GM18502 (cell line): ENCODE data around the gene FXYD6.

Experiments
- ATAC-seq: cut with Tn5 transposase; IDR thresholded peaks from one replicate; pipeline ENCODE4 v1.9.1; 2021; ENCODE audit warnings: mild to moderate bottlenecking; ENCODE audit not compliant: unreplicated experiment, poor library complexity

Gene FXYD6

GRCh38 chr11:117796872-117797529 is 79.5 kb downstream of the FXYD6 start, which contains the start of gene DSCAML1:
Gene DSCAML1 (minus strand): TSS chr11:117797216. CDS start chr11:117797079, 137 bp downstream.
- ATAC-seq: no peak

GRCh38 chr11:117796456-117796871 is 80.0 kb downstream of the FXYD6 start:
- no peak for ATAC-seq

- no peak for ATAC-seq
Observed at GRCh38 chr11:117795638-117796455, 80.6 kb downstream of the FXYD6 start.

GRCh38 chr11:117794772-117795629 is 81.5 kb downstream of the FXYD6 start:
- no peak for ATAC-seq

GRCh38 chr11:117794135-117794534 is 82.3 kb downstream of the FXYD6 start:
- ATAC-seq: no peak

- ATAC-seq: no peak
Observed at GRCh38 chr11:117793583-117793982, 82.9 kb downstream of the FXYD6 start.

GRCh38 chr11:117792992-117793391 is 83.5 kb downstream of the FXYD6 start:
- no peak for ATAC-seq

GRCh38 chr11:117792241-117792640 is 84.2 kb downstream of the FXYD6 start:
- ATAC-seq: no peak

GRCh38 chr11:117790279-117790678 is 86.2 kb downstream of the FXYD6 start:
- no peak for ATAC-seq

GRCh38 chr11:117789241-117789640 is 87.2 kb downstream of the FXYD6 start:
- ATAC-seq: no peak
